Occipital lobe (tissue), 1 donor: ENCODE measurements around the gene ZNF639. TPM values are rescaled to one million over a fixed set of nuclear protein-coding genes. Genes with fewer than 3 reads are reported as not detected.

Experiments used
- total RNA-seq: library from RNA; depleted of rRNA; stranded (reverse); fragments of >200 nt; gene quantifications from one replicate; pipeline ENCODE4 v1.2.3, GENCODE V29; 2014

The ZNF639 gene
- total RNA-seq, 1 donor from 2014 or later: 107 TPM

Other genes starting within 250 kb of the ZNF639 start
- gene PIK3CA, start 174.7 kb upstream of the ZNF639 start, total RNA-seq: 90.2 TPM
- gene KCNMB3, start 71.9 kb upstream of the ZNF639 start, total RNA-seq: 3.1 TPM
- gene MFN1, start 24.7 kb downstream of the ZNF639 start, total RNA-seq: 125 TPM
- 177 TPM for gene GNB4, start 128.4 kb downstream of the ZNF639 start, total RNA-seq
- 25.0 TPM for gene ACTL6A, start 239.9 kb downstream of the ZNF639 start, total RNA-seq